ENCODE results near the gene SHKBP1. TPM values are rescaled to one million over a fixed set of nuclear protein-coding genes. Genes with fewer than 3 reads are reported as not detected.

Gene SHKBP1
- total and polyA plus RNA-seq, 9 of the 15 experiments (the other 6 are each of a cell fraction or from before 2014, with no cell fraction given) = 1.2 to 58.1 (median 22.3) TPM

- peak; percentile 72 for TF ChIP-seq ATF7 (IDR thresholded peaks at IDR 0.05)
- no peak for TF ChIP-seq BACH1 (tag; IDR thresholded peaks at IDR 0.05)
- TF ChIP-seq SNIP1 (IDR thresholded peaks at IDR 0.05; ENCODE audit: low read depth) = peak; percentile 66
- TF ChIP-seq, protein P1, sequence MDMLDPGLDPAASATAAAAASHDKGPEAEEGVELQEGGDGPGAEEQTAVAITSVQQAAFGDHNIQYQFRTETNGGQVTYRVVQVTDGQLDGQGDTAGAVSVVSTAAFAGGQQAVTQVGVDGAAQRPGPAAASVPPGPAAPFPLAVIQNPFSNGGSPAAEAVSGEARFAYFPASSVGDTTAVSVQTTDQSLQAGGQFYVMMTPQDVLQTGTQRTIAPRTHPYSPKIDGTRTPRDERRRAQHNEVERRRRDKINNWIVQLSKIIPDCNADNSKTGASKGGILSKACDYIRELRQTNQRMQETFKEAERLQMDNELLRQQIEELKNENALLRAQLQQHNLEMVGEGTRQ (CRISPR knock-in tag; IDR thresholded peaks at IDR 0.05) = no peak
- TF ChIP-seq HOMEZ (CRISPR knock-in tag; IDR thresholded peaks at IDR 0.05) = no peak
- peak; percentile 38; the same call in 1 of the 2 replicates for TF ChIP-seq ZNF511 (CRISPR knock-in tag; IDR thresholded peaks at IDR 0.05)
- TF ChIP-seq RBM25 (IDR thresholded peaks at IDR 0.05; ENCODE audit: low read depth, low read length, severe bottlenecking) = peak; percentile 96
- peak; percentile 63 for TF ChIP-seq TBP (optimal IDR thresholded peaks at IDR 0.05; ENCODE audit: low read depth, low read length)
- no peak for TF ChIP-seq PATZ1 (CRISPR knock-in tag; IDR thresholded peaks at IDR 0.05; ENCODE audit: borderline replicate concordance)
- TF ChIP-seq MAZ (CRISPR knock-in tag; conservative IDR thresholded peaks at IDR 0.05 in 1 of 2, IDR thresholded peaks at IDR 0.05 in 1 of 2) = peak; percentile 88 to 89
- no peak for TF ChIP-seq CC2D1A (IDR thresholded peaks at IDR 0.05)
- no peak for TF ChIP-seq ZNF212 (CRISPR knock-in tag; IDR thresholded peaks at IDR 0.05)
- TF ChIP-seq ZNF696 (CRISPR knock-in tag; conservative IDR thresholded peaks at IDR 0.05) = no peak
- no peak for TF ChIP-seq RFX1 (IDR thresholded peaks at IDR 0.05)
- TF ChIP-seq NFYB (IDR thresholded peaks at IDR 0.05; ENCODE audit: extremely low read depth, insufficient read length) = peak; percentile 98
- TF ChIP-seq ATF1 (CRISPR knock-in tag; IDR thresholded peaks at IDR 0.05) = no peak
- peak; percentile 49; the same call in 1 of the 2 replicates for TF ChIP-seq ATF1 (tag; IDR thresholded peaks at IDR 0.05)
- TF ChIP-seq, protein P2, sequence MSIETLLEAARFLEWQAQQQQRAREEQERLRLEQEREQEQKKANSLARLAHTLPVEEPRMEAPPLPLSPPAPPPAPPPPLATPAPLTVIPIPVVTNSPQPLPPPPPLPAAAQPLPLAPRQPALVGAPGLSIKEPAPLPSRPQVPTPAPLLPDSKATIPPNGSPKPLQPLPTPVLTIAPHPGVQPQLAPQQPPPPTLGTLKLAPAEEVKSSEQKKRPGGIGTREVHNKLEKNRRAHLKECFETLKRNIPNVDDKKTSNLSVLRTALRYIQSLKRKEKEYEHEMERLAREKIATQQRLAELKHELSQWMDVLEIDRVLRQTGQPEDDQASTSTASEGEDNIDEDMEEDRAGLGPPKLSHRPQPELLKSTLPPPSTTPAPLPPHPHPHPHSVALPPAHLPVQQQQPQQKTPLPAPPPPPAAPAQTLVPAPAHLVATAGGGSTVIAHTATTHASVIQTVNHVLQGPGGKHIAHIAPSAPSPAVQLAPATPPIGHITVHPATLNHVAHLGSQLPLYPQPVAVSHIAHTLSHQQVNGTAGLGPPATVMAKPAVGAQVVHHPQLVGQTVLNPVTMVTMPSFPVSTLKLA (conservative IDR thresholded peaks at IDR 0.05) = peak; percentile 54 to 81
- TF ChIP-seq HDGF (IDR thresholded peaks at IDR 0.05) = no peak
- TF ChIP-seq CEBPB (tag; IDR thresholded peaks at IDR 0.05) = no peak
- no peak for TF ChIP-seq ARID2 (IDR thresholded peaks at IDR 0.05)
- TF ChIP-seq SREBF1 (IDR thresholded peaks at IDR 0.05; ENCODE audit: borderline replicate concordance, low read depth, low read length) = no peak
Observed at GRCh38 chr19:40576585-40577451, at the start of gene SHKBP1 (continued).

All from K562 (cell line).